Right lobe of liver (tissue), 4 donors: ENCODE measurements around the gene DNM3.

ENCODE experiments used
- POLR2A ChIP-seq: fragments of 450-650 bp; IDR thresholded peaks from one replicate; pipeline ENCODE4 v1.6.1; 2017; ENCODE audit warnings: antibody characterized with exemption, mild to moderate bottlenecking
- TF ChIP-seq, protein P1 (sequence below), 4 donors: fragments of 200-600 bp in 3 of 4; fragments of 450-650 bp in 1 of 4; IDR thresholded peaks; one replicate each; pipeline versions ENCODE4 v1.5.1 to v1.8.0; 2016 to 2022; ENCODE audit warnings: antibody characterized with exemption in 4 of 4, mild to moderate bottlenecking in 2 of 4
- donor health status: DM: no; HTN: no; CAD: no.
- donor health status: DM: no; HTN: no; CAD: no.
- donor health status: DM: no; HTN: yes; CAD: no.

DNA sequence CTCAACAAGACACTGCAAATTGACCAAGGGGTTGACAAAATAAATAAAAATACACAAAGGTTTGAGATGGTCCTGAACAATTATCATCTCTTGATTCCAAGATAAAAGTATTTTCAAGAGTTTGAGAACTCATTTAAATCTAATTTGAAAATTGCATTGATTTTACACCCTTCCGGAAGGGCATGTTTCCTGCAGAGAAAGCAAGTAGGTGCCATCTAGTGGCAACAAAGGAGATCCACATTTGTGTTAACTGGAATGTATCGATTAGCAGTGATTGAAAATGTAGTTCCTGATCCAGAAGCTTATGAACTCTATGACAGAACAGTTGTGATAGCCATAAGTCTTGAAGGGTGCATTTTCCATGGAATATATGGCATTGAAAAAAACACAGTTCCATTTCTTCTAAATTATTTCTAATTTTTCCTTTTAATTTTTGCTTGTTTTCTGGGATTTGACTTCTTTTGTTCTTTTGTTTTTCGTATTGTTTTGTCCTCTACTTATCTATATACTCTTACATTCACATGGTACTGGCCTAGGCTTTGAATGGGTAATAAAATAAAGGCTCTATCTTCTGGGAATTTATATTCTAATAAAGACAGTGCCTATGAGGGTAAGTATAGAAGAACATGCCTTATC, 143.7 kb downstream of the DNM3 start:
- TF ChIP-seq, protein P1, sequence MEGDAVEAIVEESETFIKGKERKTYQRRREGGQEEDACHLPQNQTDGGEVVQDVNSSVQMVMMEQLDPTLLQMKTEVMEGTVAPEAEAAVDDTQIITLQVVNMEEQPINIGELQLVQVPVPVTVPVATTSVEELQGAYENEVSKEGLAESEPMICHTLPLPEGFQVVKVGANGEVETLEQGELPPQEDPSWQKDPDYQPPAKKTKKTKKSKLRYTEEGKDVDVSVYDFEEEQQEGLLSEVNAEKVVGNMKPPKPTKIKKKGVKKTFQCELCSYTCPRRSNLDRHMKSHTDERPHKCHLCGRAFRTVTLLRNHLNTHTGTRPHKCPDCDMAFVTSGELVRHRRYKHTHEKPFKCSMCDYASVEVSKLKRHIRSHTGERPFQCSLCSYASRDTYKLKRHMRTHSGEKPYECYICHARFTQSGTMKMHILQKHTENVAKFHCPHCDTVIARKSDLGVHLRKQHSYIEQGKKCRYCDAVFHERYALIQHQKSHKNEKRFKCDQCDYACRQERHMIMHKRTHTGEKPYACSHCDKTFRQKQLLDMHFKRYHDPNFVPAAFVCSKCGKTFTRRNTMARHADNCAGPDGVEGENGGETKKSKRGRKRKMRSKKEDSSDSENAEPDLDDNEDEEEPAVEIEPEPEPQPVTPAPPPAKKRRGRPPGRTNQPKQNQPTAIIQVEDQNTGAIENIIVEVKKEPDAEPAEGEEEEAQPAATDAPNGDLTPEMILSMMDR (IDR thresholded peaks at IDR 0.05), result peak; percentile 74 to 83 (median 80)
- TF ChIP-seq POLR2A, result no peak
